DMS53 treated with DMSO at 0.1 percent for 48 hours (cell line): Measurements from ENCODE around the gene UBALD1.
A peak's percentile ranks its signal among the peaks of the same experiment; 100 is the strongest.

Experiments
- DNase-seq: peaks from one replicate; lab custom pipeline; 2025; ENCODE audit not compliant: unreplicated experiment; lab: John Stamatoyannopoulos, UW

UBALD1 gene

GRCh38 chr16:4614571-4615383, at the start of gene UBALD1:
Gene UBALD1 (minus strand): TSS chr16:4614888. CDS start chr16:4614797, 91 bp downstream.
- peak; percentile 77 for DNase-seq

- DNase-seq: no peak
These were observed 49.2 kb upstream of the UBALD1 start for GRCh38 chr16:4663777-4664465.

- no peak for DNase-seq
These were observed 48.7 kb upstream of the UBALD1 start for GRCh38 chr16:4663465-4663776.

- no peak for DNase-seq
These were observed 47.0 kb upstream of the UBALD1 start for GRCh38 chr16:4661661-4662060.

- no peak for DNase-seq
These were observed 45.8 kb upstream of the UBALD1 start for GRCh38 chr16:4660454-4661007.

- no peak for DNase-seq
These were observed 45.0 kb upstream of the UBALD1 start for GRCh38 chr16:4659363-4660353.

- DNase-seq: no peak
These were observed 42.3 kb upstream of the UBALD1 start for GRCh38 chr16:4656695-4657686.

- no peak for DNase-seq
These were observed 41.5 kb upstream of the UBALD1 start for GRCh38 chr16:4656221-4656620.

- DNase-seq: no peak
These were observed 41.1 kb upstream of the UBALD1 start for GRCh38 chr16:4655801-4656200.

- no peak for DNase-seq
These were observed 40.4 kb upstream of the UBALD1 start for GRCh38 chr16:4654964-4655590.

- DNase-seq: no peak
These were observed 39.6 kb upstream of the UBALD1 start for GRCh38 chr16:4654011-4654963.

GRCh38 chr16:4652561-4652960, 37.9 kb upstream of the UBALD1 start:
- DNase-seq: no peak

GRCh38 chr16:4651827-4652226, 37.1 kb upstream of the UBALD1 start:
- no peak for DNase-seq

GRCh38 chr16:4650443-4651074, 35.9 kb upstream of the UBALD1 start:
- peak; percentile 21 for DNase-seq

GRCh38 chr16:4649744-4650442, 35.2 kb upstream of the UBALD1 start:
- DNase-seq: no peak

GRCh38 chr16:4648917-4649316, 34.2 kb upstream of the UBALD1 start:
- no peak for DNase-seq

GRCh38 chr16:4647644-4647980, 32.9 kb upstream of the UBALD1 start:
- DNase-seq: no peak
